T-helper 1 cell treated with Interleukin-12 subunit alpha and Interleukin-12 subunit beta and Interleukin-4 antibody, amounts not matched to agents 30 μg/mL and 1 μg/mL, for 36 hours (primary cell): ENCODE measurements around the gene LY6G5B.

ENCODE experiments used
- H3K27ac Mint-ChIP-seq: one replicate; pipeline ENCODE4 v1.8.0; 2021; ENCODE audit warnings: mild to moderate bottlenecking, mixed read lengths
- H3K27me3 Mint-ChIP-seq: one replicate; pipeline ENCODE4 v1.8.0; 2021; ENCODE audit warnings: low read depth, mixed read lengths
- H3K36me3 Mint-ChIP-seq: one replicate; pipeline ENCODE4 v1.8.0; 2021; ENCODE audit warnings: low read depth, mixed read lengths
- H3K4me1 Mint-ChIP-seq: one replicate; pipeline ENCODE4 v1.8.0; 2021; ENCODE audit warnings: low read depth, mixed read lengths
- H3K4me3 Mint-ChIP-seq: one replicate; pipeline ENCODE4 v1.8.0; 2021; ENCODE audit warnings: mild to moderate bottlenecking, moderate library complexity, mixed read lengths
- H3K9me3 Mint-ChIP-seq: one replicate; pipeline ENCODE4 v1.8.0; 2021; ENCODE audit warnings: mixed read lengths

Gene LY6G5B

DNA sequence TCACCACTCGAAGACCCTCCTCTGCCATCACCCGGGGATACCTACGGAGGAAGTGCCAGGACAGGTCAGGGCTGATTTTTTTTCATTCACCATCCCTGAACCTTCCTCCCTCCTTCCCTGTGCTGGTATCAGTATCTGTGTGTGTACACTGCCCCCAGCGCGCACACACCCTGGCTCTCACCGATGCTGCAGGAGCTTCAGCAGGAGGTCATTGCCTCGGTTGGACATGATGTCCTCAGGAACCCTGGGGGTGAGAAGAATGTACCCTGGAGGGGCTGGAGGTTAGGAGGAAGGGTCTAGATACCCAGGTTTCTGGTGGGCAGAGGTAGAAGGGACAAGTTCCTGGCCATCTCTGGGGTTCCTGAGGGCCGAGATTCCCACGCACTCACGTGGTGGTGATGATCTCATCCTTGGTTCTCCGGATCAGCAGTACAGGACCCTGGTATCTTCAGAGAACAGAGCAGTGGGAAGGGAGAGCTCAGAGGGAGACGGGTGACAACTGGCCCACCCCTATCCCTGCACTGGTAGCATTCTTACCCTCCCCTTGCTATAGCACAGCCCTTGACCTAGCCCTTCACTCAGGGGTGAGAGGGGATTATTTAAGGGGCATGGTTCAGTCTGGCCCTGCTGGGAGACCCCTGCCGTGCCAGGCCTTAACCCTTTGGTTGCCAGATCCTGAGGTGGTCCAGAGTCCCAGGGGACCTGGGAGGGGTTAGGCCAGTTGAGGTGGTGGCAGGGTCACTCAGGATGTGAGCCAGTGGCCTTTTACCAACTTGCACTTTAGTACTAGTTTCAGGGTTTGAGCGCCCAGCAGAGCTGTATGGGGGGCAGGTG, 18.3 kb downstream of the LY6G5B start:
- H3K27me3 Mint-ChIP-seq, result no peaks in the 10 kb centered on the region
- no peak overlapping the region for H3K4me3 Mint-ChIP-seq
- H3K36me3 Mint-ChIP-seq, result peaks cover 37% of the 10 kb centered on the region
- no peaks in the 10 kb centered on the region for H3K9me3 Mint-ChIP-seq
- no peak overlapping the region for H3K27ac Mint-ChIP-seq
- H3K4me1 Mint-ChIP-seq, result no peaks in the 10 kb centered on the region

DNA sequence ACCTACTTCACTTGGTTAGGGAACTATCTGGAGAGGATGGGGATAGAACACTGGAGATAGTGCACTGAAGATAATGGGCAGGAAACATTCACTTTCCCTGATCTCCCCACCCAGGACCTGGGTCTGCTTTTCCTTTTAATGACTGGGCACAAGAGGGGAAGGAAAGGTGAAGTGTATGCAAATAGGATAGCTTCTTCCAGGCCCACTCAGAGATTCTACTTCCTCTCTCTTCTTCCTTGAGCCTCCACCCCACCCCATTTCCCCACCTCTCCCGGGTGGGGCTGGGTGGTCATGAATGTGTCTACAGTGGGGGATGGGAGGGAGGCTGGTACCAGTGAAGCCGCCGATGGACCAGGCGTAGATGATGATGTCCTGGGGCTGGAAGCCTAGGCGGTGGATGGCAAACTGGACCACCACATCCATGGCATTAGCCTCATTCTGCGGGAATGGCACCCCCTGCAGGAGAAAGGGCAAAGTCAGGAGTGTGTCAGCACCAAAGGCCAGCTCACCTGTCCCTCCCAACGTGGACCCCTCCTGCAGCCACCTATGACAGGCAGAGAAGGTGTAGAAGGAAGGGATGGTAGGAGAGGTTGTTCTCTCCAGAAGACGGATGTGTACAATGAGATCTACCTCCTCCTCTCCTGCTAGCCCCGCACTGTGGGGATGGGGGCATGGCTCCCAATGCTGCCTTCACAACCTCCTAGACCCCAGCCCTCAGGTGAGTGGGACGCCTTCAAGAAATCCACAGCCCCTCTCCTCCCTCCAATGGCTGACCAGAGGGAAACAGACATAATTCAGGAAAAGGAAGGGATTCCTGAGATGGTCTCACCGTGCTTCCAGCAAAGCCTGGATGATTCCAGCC, 19.7 kb downstream of the LY6G5B start:
- H3K27me3 Mint-ChIP-seq, result no peaks in the 10 kb centered on the region
- no peaks in the 10 kb centered on the region for H3K9me3 Mint-ChIP-seq
- no peak overlapping the region for H3K27ac Mint-ChIP-seq
- H3K4me3 Mint-ChIP-seq, result no peak overlapping the region
- no peaks in the 10 kb centered on the region for H3K4me1 Mint-ChIP-seq
- peaks cover 38% of the 10 kb centered on the region for H3K36me3 Mint-ChIP-seq

DNA sequence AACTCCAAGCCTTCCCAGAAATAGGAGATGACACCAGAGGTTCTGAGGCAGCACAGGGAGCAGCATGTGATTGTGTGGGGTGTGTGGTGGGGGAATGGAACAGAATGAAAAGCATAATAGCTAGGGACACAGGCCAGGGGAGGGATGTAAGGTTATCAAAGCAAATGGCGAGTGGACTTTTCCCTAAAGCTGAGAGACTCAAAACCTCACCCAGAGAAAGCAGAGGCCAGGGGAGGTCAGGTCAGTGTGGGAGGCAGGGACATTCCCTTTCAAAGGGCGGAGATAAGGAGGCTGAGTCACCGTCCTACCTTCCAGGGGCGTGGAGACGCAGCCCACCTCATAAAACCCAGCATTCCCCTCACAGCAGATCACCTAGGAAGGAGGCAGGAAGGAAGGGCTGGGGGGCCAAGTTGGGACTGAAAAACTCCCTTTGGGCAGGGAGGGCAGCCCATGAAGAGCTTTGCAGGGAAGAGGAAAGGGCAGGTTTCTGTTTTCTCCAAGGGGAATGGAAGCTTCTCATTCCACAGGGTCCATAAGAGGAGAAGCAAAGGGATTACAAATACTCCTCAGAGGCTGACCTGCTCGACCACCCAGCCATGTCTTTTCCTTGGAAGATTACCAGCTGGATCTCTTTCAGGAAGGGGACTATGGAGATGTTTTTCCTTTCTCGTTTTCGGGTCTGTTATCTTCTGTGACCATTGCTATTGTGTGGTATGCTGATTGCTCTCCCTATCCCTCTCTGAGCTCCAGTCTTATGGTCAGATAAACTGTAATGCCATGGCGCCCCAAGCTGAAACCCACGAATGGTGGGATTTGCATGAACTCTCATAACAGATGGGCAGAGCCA, 20.7 kb downstream of the LY6G5B start:
- Mint-ChIP-seq H3K36me3 (peaks cover 38% of the 10 kb centered on the region), H3K27me3 (no peaks in the 10 kb centered on the region), H3K9me3 (no peaks in the 10 kb centered on the region), H3K4me3 (no peak overlapping the region), H3K27ac (no peak overlapping the region), H3K4me1 (no peaks in the 10 kb centered on the region)

DNA sequence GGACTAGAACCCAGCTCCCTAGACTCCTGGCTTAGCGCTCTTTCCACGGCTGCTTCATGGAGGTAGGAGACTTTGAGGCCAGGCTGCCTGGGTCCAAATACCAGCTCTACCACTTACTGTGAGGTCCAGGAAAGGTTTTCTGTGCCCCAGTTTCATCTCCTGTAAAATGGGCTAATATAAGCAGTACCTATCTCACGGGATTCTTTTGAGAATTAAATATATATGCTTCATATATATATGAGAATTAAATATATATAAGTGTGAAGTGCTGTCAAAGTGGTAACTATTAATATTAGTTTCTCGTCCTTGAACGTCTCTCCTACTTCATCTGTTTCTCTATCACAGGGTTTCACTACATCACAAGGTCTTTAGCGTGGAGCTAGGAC, 21.3 kb downstream of the LY6G5B start:
- no peak overlapping the region for H3K27ac Mint-ChIP-seq
- no peak overlapping the region for H3K4me3 Mint-ChIP-seq

DNA sequence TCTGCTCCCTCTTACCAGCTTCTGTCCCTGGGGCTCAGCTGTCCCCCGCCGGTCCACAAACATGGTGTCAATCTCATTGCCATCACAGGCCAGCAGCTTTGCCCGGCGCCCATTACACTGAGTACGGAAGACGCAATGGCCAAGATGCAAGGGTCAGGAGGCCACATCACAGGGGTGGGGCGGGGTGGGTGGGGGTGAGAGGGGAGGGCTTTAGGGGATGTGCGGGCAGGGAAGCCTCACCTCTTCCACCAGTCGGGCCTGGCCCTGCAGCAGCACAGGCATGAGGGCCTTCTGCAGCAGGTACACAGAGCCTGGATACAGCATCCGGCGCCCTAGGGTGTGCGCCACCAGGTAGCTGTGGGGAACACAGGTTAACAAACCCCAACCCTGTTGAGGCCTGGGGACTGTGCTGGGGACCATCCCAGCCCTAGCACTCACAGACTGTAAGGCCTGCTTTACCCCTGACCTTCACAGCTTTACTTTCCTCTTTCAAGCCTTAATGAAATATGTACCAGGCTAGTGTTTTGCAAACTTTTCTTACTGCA, 21.9 kb downstream of the LY6G5B start:
- Mint-ChIP-seq H3K9me3 (no peaks in the 10 kb centered on the region), H3K36me3 (peaks cover 34% of the 10 kb centered on the region), H3K27me3 (no peaks in the 10 kb centered on the region), H3K27ac (no peak overlapping the region), H3K4me3 (no peak overlapping the region), H3K4me1 (no peaks in the 10 kb centered on the region)

More for the DNA sequence above, 21.3 kb downstream of the LY6G5B start:
- Mint-ChIP-seq H3K36me3 (peaks cover 36% of the 10 kb centered on the region), H3K27me3 (no peaks in the 10 kb centered on the region), H3K4me1 (no peaks in the 10 kb centered on the region), H3K9me3 (no peaks in the 10 kb centered on the region)

DNA sequence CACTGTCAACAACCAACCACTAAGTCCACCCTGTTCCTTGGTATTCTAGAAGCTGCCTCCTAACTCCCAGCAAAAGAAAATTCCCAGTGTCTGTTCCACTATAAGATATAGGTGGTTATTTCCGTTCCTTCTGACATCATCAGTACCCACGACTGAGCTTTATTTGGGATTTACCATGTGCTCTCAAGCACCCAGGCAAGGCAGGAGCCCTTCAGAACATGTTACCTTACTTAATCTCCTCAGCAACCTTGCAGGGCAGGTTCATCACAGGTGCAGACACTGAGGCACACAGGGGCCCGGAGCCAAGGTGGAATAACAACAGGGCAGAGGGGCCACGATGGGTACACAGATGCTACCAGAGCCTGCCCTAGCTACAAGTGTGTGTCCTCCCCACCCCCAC, 22.6 kb downstream of the LY6G5B start:
- H3K4me1 Mint-ChIP-seq, result peaks cover 3% of the 10 kb centered on the region
- H3K4me3 Mint-ChIP-seq, result no peak overlapping the region
- no peak overlapping the region for H3K27ac Mint-ChIP-seq
- H3K36me3 Mint-ChIP-seq, result peaks cover 36% of the 10 kb centered on the region
- H3K27me3 Mint-ChIP-seq, result no peaks in the 10 kb centered on the region
- no peaks in the 10 kb centered on the region for H3K9me3 Mint-ChIP-seq

DNA sequence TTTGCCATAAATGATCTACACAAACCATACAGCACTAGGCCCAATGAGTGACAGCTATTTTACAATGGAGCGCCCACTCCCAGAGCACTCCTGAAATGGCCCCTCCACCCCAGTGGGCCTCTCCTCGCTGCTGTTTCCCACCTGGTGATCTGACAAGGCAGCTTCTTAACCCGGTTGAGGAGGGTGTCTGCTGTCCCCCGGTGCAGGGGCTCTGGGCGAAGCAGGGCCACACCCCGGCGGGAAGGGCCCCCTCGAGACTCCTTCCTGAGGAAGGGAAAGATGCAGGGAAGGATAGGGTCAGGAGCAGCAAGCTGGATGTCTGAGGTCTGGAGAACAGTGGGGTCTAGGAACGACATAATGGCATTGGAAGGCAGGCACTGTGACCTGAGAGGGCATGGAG, 23.1 kb downstream of the LY6G5B start:
- Mint-ChIP-seq H3K4me1 (peaks cover 8% of the 10 kb centered on the region), H3K27me3 (no peaks in the 10 kb centered on the region), H3K36me3 (peaks cover 36% of the 10 kb centered on the region), H3K9me3 (no peaks in the 10 kb centered on the region), H3K4me3 (no peak overlapping the region), H3K27ac (no peak overlapping the region)

DNA sequence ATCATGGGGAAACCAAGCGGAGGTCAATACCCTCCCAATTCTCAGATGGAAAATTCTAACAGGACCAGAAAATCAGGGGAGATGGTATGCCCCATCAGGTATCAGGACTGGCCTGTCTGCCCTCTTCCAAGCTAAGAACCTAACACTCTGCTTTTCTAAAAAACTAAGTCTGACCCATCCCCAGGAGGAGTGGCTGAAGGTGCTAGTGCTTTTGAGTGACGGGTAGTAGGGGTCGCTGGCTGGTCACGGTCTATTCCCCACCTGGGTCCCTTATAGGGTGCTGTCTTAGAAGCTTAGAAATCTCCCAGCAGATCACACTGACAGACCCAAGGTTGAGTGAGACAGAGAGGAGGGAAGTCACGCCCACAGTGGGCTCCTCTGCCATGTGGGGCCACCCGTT, 23.8 kb downstream of the LY6G5B start:
- Mint-ChIP-seq H3K27me3 (no peaks in the 10 kb centered on the region), H3K9me3 (no peaks in the 10 kb centered on the region), H3K4me1 (peaks cover 10% of the 10 kb centered on the region), H3K27ac (no peak overlapping the region), H3K36me3 (peaks cover 35% of the 10 kb centered on the region), H3K4me3 (no peak overlapping the region)

DNA sequence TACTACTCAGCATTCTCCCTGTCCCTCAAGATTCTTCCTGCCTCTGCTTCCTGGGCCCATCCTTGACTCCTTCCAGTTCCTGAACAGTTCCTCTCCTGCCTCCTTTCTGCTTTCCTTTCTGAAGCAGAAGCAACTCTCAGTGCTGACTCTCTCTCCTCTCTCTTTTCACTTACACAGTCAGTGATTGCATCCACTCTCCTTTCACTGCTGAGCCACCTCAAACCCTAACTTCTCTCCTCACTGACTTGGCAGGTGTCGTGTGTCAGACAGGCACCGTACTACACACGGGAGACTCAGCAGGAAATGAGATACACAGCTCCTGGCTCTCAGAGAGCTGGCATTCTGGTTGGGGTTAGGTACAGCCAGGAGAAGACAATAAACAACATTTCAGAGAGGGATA, 27.8 kb downstream of the LY6G5B start:
- H3K27me3 Mint-ChIP-seq, result no peaks in the 10 kb centered on the region
- no peaks in the 10 kb centered on the region for H3K9me3 Mint-ChIP-seq
- peak overlapping the region; percentile 37 for H3K27ac Mint-ChIP-seq
- H3K4me3 Mint-ChIP-seq, result no peak overlapping the region
- peaks cover 19% of the 10 kb centered on the region for H3K36me3 Mint-ChIP-seq
- H3K4me1 Mint-ChIP-seq, result peaks cover 21% of the 10 kb centered on the region

DNA sequence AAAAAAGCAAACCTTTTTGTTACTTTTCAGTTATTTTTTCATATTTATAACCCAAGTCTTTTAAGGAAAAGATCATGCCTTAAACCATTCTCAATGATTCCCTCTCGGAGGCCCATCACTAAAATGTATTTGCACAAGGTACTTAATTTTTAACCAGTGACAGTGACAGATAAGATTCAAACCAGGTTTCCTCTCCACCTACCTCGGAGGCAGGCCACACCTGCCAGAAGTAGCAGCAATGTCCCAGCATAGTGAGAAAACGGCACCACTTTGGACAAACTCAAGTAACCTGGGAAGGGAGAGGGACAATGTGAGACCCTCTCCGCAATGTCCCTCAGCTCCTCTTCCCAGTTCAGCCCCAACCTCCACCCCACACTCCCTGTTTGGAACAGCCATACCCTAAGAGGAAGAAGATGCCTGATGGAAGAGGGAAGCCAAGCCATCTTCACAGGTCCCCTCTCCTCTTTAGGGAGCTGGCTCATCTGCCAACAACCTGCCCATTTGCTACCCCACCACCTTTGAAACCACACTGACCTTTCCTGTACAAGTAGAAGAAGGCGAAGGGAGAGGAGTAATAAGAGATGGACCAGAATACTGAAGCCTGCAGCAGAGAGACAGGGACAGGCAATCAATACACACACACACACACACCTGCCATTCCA, 31.1 kb downstream of the LY6G5B start:
- H3K27ac Mint-ChIP-seq, result no peak overlapping the region
- H3K4me1 Mint-ChIP-seq, result peaks cover 24% of the 10 kb centered on the region
- H3K4me3 Mint-ChIP-seq, result peak overlapping the region; percentile 25
- no peaks in the 10 kb centered on the region for H3K27me3 Mint-ChIP-seq
- no peaks in the 10 kb centered on the region for H3K9me3 Mint-ChIP-seq
- peaks cover 14% of the 10 kb centered on the region for H3K36me3 Mint-ChIP-seq

DNA sequence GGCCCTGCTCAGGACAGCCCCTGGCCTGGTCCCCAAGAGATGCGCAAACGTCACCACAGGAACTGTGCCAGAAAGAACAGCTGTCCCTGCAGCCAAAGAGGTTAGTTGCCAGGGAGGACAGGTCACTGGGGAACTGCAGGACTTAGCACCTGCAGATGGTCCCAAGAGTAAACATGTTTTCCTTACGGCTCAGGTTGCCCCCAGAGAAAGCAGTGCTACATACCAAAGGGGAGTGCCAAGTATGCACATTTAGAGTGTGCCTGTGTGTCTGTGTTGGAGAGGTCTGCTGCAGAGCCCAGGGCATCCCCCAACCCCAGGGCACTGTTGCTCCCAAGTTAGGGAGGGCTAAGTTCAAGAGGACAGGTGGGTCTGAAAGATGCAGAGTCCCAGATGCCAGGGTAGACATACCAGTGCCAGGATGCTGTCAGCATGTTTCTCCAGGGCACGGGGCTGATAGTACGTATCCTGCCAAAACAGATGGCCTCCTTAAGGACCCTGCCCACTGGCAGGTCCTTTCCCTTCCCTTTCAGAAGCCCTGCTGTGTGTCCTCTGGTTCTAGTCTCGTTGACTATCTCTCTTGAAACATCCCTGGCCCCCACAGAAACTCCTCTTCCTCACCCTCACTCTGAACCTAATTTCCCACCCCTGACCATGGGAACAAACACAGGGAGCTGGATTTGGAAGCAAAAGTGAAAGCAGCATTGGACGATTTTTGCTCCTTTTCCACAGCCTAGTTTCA, 32.1 kb downstream of the LY6G5B start:
- no peaks in the 10 kb centered on the region for H3K9me3 Mint-ChIP-seq
- H3K27me3 Mint-ChIP-seq, result no peaks in the 10 kb centered on the region
- H3K27ac Mint-ChIP-seq, result peak overlapping the region; percentile 95
- H3K4me3 Mint-ChIP-seq, result peak overlapping the region; percentile 93
- H3K4me1 Mint-ChIP-seq, result peaks cover 24% of the 10 kb centered on the region
- H3K36me3 Mint-ChIP-seq, result peaks cover 11% of the 10 kb centered on the region

DNA sequence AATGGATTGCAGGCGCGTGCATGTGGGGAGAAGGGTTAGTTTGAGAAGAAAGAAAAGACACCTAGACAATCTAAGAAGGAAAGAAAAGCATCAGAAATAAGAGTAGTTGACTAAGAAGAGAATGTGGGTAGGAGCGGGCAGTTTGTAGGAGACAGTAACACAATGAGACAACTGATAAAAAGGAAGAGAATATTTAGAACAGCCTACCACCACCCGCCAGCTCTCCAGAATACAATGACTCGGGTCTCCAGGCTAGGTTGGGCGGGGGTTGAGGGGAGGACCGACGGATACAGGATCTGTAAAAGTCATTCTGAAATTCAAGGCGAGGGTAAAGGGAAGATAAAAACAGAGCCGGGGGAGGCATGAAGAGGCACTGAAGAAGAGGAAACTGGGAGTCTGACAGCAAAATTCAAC, 32.6 kb downstream of the LY6G5B start:
- Mint-ChIP-seq H3K27me3 (no peaks in the 10 kb centered on the region), H3K36me3 (peaks cover 7% of the 10 kb centered on the region), H3K9me3 (no peaks in the 10 kb centered on the region), H3K4me1 (peaks cover 21% of the 10 kb centered on the region), H3K4me3 (peak overlapping the region; percentile 93), H3K27ac (peak overlapping the region; percentile 95)
